ENCODE data around the gene ULK3. TPM values are rescaled to one million over a fixed set of nuclear protein-coding genes. Genes with fewer than 3 reads are reported as not detected.
A peak's percentile ranks its signal among the peaks of the same experiment; 100 is the strongest.

Gene ULK3
- total RNA-seq, 4 donors from 2014 or later: 105 to 330 (median 129) TPM

DNA sequence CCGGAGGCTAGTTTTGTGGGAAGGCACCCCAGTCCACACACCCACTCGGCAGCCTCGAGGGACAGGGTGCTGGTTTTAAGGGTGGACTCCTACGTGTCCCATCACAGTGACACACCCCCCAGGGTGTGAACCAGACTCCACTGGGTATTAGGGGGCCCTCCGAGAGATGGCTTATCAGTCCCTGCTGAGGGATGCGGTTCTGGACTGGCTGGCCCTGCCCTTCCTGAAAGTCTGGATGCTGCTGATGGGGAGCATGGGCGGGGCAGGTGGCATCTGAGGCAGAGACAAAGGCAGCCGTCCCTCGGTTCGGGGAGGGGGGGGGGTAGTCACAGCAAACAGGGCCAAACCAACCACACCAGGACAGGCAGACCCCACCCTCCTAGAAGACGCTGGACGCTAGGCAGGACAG is 939 bp upstream of the ULK3 start:
- peak overlapping the region; percentile 96 for H3K4me3 ChIP-seq
- H3K27ac ChIP-seq: peak overlapping the region; percentile 86
- H3K36me3 ChIP-seq: peaks cover 49% of the 10 kb centered on the region

DNA sequence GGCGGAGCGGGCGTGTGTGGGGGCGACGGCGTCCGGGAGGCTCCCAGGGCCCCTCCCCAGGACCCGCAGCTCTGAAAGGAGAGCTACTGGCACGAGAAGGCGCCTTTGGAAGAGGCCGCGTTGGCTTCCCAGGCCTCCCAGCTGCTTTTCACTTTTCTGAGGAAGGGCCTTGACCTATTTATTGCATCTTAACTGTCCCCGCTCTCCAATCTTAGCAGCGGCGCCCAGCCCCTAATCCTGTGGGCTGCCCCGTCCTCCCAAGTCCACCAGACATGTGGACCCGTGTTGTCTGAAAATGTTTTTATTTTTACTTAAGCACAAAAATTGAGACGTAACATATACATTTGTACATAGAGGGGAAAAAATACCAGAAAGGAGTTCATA is 481 bp upstream of the ULK3 start:
- peak overlapping the region; percentile 96 for H3K4me3 ChIP-seq
- peaks cover 49% of the 10 kb centered on the region for H3K36me3 ChIP-seq
- no peaks in the 10 kb centered on the region for H3K9me3 ChIP-seq
- peak overlapping the region; percentile 86 for H3K27ac ChIP-seq
- no peak for TF ChIP-seq POLR2A (IDR thresholded peaks at IDR 0.05)
- TF ChIP-seq, protein P1, sequence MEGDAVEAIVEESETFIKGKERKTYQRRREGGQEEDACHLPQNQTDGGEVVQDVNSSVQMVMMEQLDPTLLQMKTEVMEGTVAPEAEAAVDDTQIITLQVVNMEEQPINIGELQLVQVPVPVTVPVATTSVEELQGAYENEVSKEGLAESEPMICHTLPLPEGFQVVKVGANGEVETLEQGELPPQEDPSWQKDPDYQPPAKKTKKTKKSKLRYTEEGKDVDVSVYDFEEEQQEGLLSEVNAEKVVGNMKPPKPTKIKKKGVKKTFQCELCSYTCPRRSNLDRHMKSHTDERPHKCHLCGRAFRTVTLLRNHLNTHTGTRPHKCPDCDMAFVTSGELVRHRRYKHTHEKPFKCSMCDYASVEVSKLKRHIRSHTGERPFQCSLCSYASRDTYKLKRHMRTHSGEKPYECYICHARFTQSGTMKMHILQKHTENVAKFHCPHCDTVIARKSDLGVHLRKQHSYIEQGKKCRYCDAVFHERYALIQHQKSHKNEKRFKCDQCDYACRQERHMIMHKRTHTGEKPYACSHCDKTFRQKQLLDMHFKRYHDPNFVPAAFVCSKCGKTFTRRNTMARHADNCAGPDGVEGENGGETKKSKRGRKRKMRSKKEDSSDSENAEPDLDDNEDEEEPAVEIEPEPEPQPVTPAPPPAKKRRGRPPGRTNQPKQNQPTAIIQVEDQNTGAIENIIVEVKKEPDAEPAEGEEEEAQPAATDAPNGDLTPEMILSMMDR (IDR thresholded peaks at IDR 0.05): no peak
- no peak for TF ChIP-seq EP300 (IDR thresholded peaks at IDR 0.05)
- no peak for TF ChIP-seq POLR2AphosphoS5 (IDR thresholded peaks at IDR 0.05)
- H3K4me1 ChIP-seq: peaks cover 38% of the 10 kb centered on the region
- H3K27me3 ChIP-seq: no peaks in the 10 kb centered on the region
- WGBS: 30% methylated on average over 9 of the region's 18 CpGs
- DNase-seq (ENCODE audit: low spot score in 2 of 2): no peak

More for the DNA sequence above, 939 bp upstream of the ULK3 start:
- no peaks in the 10 kb centered on the region for H3K27me3 ChIP-seq
- TF ChIP-seq POLR2A (IDR thresholded peaks at IDR 0.05) (no peak), POLR2AphosphoS5 (IDR thresholded peaks at IDR 0.05) (no peak), EP300 (IDR thresholded peaks at IDR 0.05) (no peak)
- TF ChIP-seq, protein P1 (IDR thresholded peaks at IDR 0.05): no peak
- no peak for DNase-seq (ENCODE audit: low spot score in 2 of 2)
- no peaks in the 10 kb centered on the region for H3K9me3 ChIP-seq
- WGBS: 32% methylated on average over 8 of the region's 12 CpGs
- H3K4me1 ChIP-seq: peaks cover 38% of the 10 kb centered on the region

DNA sequence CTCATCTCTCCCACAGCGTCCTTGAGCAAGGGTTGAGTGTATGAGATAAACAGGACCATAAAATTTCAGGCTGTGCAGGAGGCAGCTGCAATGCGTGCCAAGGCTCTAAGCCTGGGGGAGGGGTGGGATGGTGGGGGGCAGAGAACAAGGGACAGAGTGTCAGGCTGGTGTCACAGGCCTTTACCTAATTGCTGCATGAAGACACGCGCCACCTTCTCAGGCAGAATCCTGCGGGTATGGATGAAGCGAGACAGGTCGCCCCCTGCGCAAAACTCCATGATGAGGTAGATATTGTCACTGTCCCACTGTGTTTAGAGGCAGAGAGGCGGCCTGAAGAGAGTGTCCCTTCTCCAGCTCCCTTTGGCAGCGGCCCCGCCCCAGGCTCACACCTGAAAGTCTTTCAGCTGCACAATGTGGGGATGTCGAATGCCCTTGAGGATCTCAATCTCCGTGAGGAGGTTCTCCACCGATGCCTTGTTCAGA is 1.0 kb downstream of the ULK3 start:
- TF ChIP-seq EP300 (IDR thresholded peaks at IDR 0.05) (no peak), POLR2A (IDR thresholded peaks at IDR 0.05) (no peak), POLR2AphosphoS5 (IDR thresholded peaks at IDR 0.05) (no peak)
- TF ChIP-seq, protein P1 (IDR thresholded peaks at IDR 0.05): no peak
- H3K36me3 ChIP-seq: peaks cover 52% of the 10 kb centered on the region
- 78% methylated on average over 9 of the region's 14 CpGs for WGBS

GRCh38 chr15:74840851-74841775 is 1.8 kb downstream of the ULK3 start:
- no peak for DNase-seq (ENCODE audit: low spot score in 2 of 2)
- H3K36me3 ChIP-seq: peaks cover 54% of the 10 kb centered on the region
- H3K4me3 ChIP-seq: no peak overlapping the region
- TF ChIP-seq POLR2A (IDR thresholded peaks at IDR 0.05) (no peak), EP300 (IDR thresholded peaks at IDR 0.05) (no peak), POLR2AphosphoS5 (IDR thresholded peaks at IDR 0.05) (no peak)
- TF ChIP-seq, protein P1 (IDR thresholded peaks at IDR 0.05): no peak
- H3K9me3 ChIP-seq: no peaks in the 10 kb centered on the region
- H3K27ac ChIP-seq: no peak overlapping the region
- H3K4me1 ChIP-seq: peaks cover 38% of the 10 kb centered on the region
- H3K27me3 ChIP-seq: no peaks in the 10 kb centered on the region
- 83% methylated on average over 7 of the region's 9 CpGs for WGBS

More for the DNA sequence above, 1.0 kb downstream of the ULK3 start:
- peaks cover 38% of the 10 kb centered on the region for H3K4me1 ChIP-seq
- no peak overlapping the region for H3K27ac ChIP-seq
- no peaks in the 10 kb centered on the region for H3K9me3 ChIP-seq
- no peaks in the 10 kb centered on the region for H3K27me3 ChIP-seq
- peak overlapping the region; percentile 96 for H3K4me3 ChIP-seq
- DNase-seq (ENCODE audit: low spot score in 2 of 2): no peak
